Peyer's patch (tissue), 4 donors: Measurements from ENCODE around the gene EIF3D.
"Not testable (repeated sequence)": the region's sequence is repeated elsewhere in the genome, so short reads cannot be mapped to it uniquely, and the experiment has no call there.

ENCODE experiments used
- POLR2A ChIP-seq, 2 donors: fragments of 450-650 bp; IDR thresholded peaks; one replicate each; pipeline ENCODE4 v1.5.1; 2017; ENCODE audit warnings: antibody characterized with exemption in 2 of 2, mild to moderate bottlenecking in 2 of 2, moderate library complexity in 2 of 2
- TF ChIP-seq, protein P1 (sequence below), 6 experiments: fragments of 450-650 bp in 4 of 6; fragments of 200-600 bp in 2 of 6; sonication (generic) in 1 of 6; IDR thresholded peaks; one replicate each; pipeline ENCODE4 v1.5.1; 2017 to 2019; ENCODE audit warnings: antibody characterized with exemption in 6 of 6, mild to moderate bottlenecking in 3 of 6, moderate library complexity in 1 of 6

DNA sequence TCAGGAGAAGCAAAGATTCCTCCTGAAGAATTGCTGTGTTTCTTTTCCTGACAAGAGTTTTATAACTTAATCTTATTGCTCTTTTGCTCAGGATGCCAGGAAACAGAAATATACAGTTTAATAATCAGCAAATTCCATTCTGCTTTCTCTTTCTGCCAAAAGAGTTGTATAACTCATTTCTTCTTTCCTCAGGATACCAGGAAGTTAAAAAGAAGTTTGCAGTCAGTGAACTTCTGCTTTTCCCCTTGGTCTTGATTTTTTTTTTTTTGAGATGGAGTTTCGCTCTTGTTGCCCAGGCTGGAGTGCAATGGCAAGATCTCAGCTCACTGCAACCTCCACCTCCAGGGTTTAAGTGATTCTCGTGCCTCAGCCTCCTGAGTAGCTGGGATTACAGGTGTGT, 9.1 kb downstream of the EIF3D start:
- not testable (repeated sequence) for TF ChIP-seq POLR2A (IDR thresholded peaks at IDR 0.05)
- TF ChIP-seq, protein P1, sequence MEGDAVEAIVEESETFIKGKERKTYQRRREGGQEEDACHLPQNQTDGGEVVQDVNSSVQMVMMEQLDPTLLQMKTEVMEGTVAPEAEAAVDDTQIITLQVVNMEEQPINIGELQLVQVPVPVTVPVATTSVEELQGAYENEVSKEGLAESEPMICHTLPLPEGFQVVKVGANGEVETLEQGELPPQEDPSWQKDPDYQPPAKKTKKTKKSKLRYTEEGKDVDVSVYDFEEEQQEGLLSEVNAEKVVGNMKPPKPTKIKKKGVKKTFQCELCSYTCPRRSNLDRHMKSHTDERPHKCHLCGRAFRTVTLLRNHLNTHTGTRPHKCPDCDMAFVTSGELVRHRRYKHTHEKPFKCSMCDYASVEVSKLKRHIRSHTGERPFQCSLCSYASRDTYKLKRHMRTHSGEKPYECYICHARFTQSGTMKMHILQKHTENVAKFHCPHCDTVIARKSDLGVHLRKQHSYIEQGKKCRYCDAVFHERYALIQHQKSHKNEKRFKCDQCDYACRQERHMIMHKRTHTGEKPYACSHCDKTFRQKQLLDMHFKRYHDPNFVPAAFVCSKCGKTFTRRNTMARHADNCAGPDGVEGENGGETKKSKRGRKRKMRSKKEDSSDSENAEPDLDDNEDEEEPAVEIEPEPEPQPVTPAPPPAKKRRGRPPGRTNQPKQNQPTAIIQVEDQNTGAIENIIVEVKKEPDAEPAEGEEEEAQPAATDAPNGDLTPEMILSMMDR (IDR thresholded peaks at IDR 0.05), result not testable (repeated sequence)
